Measurements from ENCODE around the gene METTL8.
"Not testable (repeated sequence)": the region's sequence is repeated elsewhere in the genome, so short reads cannot be mapped to it uniquely, and the experiment has no call there.

METTL8 gene

GRCh38 chr2:171430516-171431410 lies 3.0 kb downstream of the METTL8 start:
- DNase-seq (ENCODE audit: low read depth) = no peak

- not testable (repeated sequence) for DNase-seq (ENCODE audit: low read depth)
Observed at GRCh38 chr2:171422710-171423495, 10.9 kb downstream of the METTL8 start.

- DNase-seq (ENCODE audit: low read depth) = no peak
Observed at GRCh38 chr2:171420728-171421563, 12.8 kb downstream of the METTL8 start.

GRCh38 chr2:171419333-171419732 lies 14.5 kb downstream of the METTL8 start:
- no peak for DNase-seq (ENCODE audit: low read depth)

GRCh38 chr2:171416009-171416926 lies 17.5 kb downstream of the METTL8 start:
- DNase-seq (ENCODE audit: low read depth) = peak; percentile 52

DNA sequence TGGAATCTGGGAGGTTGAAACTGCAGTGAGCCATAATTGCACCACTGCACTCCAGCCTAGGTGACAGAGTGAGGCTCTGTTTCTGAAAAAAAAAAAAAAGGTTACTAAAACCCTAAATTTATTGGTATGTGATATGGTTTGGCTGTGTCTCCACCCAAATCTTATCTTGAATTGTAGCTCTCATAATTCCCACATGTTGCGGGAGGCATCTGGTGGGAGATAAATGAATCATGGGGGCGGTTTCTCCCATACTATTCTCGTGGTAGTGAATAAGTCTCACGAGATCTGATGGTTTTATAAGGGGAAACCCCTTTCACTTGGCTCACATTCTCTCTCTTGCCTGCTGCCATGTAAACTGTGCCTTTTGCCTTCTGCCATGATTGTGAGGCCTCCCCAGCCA lies 19.1 kb downstream of the METTL8 start:
- not testable (repeated sequence) for DNase-seq (ENCODE audit: low read depth)

DNA sequence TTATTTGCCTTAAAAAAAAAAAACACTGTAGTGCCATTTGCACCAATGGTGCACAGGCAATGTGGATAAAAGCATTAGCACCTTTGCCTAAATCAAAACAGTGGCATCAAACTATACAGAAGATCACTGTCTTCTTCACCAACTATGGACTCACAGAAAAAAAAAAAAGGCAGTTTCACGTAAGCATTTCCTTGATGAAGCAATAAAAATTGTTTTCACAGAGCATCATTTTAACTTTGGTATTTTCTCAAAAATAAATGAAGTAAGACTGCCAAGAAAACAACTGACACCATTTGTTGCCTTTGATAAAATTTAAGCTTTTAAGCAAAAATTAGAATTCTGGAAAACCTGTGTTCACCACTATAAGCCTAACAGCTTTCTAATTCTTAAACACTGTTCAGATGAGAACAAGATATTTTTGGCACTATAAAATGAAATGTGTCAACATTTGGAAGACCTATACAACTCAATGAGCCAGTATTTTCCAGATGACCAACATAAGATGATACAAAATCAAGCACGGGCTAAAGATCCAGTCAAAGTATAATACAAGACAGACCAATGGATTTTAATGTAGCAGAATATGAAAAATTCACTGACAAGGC lies 21.1 kb downstream of the METTL8 start:
- DNase-seq (ENCODE audit: low read depth) = no peak

DNA sequence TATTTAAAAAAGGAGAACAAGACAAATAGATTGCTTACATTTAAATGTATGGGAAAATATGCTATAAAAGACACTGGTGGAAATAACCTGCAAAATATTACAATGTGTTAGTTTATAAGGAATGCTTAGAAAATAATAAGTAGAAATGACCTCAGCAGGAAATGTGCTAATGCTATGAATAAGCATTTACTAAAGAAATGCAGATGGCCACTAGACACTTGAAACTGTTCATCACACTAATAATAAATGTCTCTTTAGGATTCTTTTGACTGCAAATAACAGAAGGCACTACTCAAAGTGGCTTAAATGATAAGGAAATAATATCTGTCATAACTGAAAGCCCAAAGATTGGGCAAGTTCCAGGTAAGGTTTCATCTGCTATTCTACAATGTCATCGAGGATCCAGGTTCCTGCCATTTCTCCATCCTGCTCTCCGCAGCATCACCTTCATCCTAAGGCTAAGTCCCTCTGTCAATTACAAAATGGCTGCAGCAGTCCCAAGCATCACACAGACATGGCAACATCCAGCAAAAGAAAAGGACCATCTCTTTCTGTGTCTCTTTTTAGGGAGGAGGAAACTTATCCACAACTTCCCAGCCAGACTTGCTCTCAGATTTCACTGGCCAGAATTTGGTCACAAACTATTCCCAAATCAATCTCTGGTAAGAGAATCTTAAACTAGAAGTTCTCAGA lies 21.9 kb downstream of the METTL8 start:
- DNase-seq (ENCODE audit: low read depth) = no peak

GRCh38 chr2:171411214-171411613 lies 22.6 kb downstream of the METTL8 start:
- no peak for DNase-seq (ENCODE audit: low read depth)

GRCh38 chr2:171410624-171411023 lies 23.2 kb downstream of the METTL8 start:
- no peak for DNase-seq (ENCODE audit: low read depth)

DNA sequence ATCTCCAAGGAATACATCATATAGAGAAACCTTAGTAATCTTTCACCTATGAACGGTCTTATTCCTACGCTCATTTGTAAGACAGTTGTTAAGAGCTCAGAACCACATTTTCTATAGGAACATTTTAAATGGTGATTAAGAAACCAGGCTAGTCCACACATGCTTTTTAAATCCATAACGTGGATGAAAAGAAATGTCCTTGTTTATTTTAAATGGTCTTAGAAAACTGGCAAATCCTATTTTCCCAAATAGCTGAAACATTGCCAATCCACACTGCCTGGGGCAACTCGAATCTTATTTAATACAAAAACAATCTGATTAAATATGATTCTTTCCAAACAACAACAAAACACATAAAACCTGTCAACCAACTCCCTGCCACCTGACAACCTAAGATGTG lies 23.7 kb downstream of the METTL8 start:
- no peak for DNase-seq (ENCODE audit: low read depth)

DNA sequence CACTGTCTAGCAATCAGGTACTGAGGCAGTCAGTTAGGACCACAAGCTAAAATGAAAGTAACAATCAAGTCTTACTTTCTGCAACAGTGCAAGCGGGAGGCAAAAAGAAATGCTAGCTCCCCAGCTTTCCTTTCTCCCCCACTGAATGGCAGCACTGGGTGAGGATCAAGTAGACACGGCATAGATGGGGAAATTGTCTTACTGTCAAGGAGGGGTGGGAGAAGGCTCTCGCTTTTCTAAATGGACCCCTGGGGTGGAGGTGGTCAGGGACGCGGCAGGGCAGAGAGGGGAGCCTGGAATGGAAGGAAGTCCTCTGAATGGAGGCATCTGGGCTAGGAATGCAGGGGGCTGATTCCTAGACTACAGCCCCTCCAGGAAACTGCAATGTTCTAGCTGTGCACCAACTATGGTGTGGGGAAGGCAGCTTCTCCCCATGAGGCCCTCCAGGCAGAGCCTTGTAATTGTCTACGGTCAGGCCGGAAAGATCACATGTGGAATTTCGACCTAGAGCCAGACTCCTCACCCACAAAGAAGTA lies 24.3 kb downstream of the METTL8 start:
- DNase-seq (ENCODE audit: low read depth) = no peak

- no peak for DNase-seq (ENCODE audit: low read depth)
Observed at GRCh38 chr2:171407676-171408044, 26.1 kb downstream of the METTL8 start.

- DNase-seq (ENCODE audit: low read depth) = no peak
Observed at GRCh38 chr2:171407030-171407675, 26.6 kb downstream of the METTL8 start.

- DNase-seq (ENCODE audit: low read depth) = no peak
Observed at GRCh38 chr2:171406044-171406443, 27.7 kb downstream of the METTL8 start.

GRCh38 chr2:171405546-171405945 lies 28.2 kb downstream of the METTL8 start:
- no peak for DNase-seq (ENCODE audit: low read depth)

DNA sequence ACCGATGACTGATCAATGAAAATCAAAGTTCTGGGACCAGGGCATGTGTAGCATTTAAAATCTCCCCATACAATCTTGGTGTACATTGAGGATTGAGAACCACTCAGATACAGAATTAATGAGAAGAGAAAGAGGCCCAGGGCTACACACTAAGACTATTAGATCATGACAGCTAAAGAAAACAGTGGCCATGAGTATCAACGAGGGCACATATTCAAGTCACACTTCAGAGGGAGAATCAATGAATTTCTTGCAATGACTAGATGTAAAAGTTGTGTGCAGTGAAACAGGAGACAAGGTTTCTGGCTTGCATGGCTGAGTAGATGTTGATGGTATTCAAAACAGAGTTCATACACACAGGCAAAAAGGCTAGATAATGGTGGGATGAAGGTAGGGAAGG lies 29.1 kb downstream of the METTL8 start:
- DNase-seq (ENCODE audit: low read depth) = no peak

GRCh38 chr2:171404261-171404660 lies 29.5 kb downstream of the METTL8 start:
- DNase-seq (ENCODE audit: low read depth) = no peak

DNA sequence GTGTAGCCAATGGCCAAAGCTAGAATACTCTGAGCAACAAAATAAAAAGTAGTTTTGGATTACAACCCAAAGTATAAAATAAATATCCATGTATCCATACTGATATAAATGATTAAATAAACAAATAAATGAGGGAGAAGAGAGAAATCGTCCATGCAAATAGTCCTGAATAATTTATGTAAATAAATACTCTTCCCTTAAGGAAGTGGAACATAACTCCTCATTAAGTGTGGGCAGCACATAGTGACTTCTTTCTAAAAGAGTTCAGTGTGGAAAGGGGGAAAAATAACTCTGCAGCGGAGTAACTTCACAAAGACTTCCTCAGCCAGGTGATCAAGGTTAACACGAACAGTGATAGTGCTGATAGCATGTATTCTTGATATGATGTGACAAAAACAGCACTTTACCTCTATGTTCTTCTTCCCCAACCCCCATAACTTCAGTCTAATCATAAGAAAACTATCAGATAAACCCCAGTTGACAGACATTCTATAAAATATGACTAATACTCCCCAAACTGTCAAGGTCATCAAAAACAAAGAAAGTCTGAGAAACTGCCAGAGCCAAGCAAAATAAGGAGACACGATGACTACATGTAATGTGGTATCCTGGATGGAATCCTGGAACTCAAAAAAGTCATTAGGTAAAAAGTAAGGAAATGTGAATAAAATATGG lies 30.7 kb downstream of the METTL8 start:
- no peak for DNase-seq (ENCODE audit: low read depth)
